Sigmoid colon (tissue), 7 donors: ENCODE results near the gene KIRREL3. TPM values are rescaled to one million over a fixed set of nuclear protein-coding genes. Genes with fewer than 3 reads are reported as not detected.
A peak's percentile ranks its signal among the peaks of the same experiment; 100 is the strongest.

ENCODE experiments used
- DNase-seq: peaks from one replicate; pipeline ENCODE4 v3.0.0-alpha.2; 2019
- H3K27ac ChIP-seq, 4 donors: fragments of 200-600 bp; sonication (generic); one replicate each; pipeline ENCODE4 v1.5.1; 2016 to 2019; ENCODE audit warnings: mild to moderate bottlenecking in 1 of 4
- H3K27me3 ChIP-seq, 3 donors: fragments of 200-600 bp; sonication (generic); one replicate each; pipeline ENCODE4 v1.5.1; 2019; ENCODE audit warnings: mild to moderate bottlenecking in 1 of 3
- H3K36me3 ChIP-seq, 4 donors: fragments of 200-600 bp; sonication (generic); one replicate each; pipeline ENCODE4 v1.5.1; 2016 to 2019
- H3K4me1 ChIP-seq, 4 donors: fragments of 200-600 bp; sonication (generic); one replicate each; pipeline ENCODE4 v1.5.1; 2017 to 2019
- H3K4me3 ChIP-seq, 4 donors: fragments of 200-600 bp; sonication (generic); one replicate each; pipeline ENCODE4 v1.5.1; 2017 to 2019; ENCODE audit warnings: mild to moderate bottlenecking in 2 of 4, moderate library complexity in 1 of 4
- H3K9me3 ChIP-seq, 4 donors: fragments of 200-600 bp in 3 of 4; sonication (generic) in 3 of 4; one replicate each; pipeline versions ENCODE4 v1.5.1 to v1.6.1; 2013 to 2019
- EP300 ChIP-seq, 4 donors: sonication (generic); formaldehyde crosslinking; IDR thresholded peaks; one replicate each; pipeline ENCODE4 v1.6.1; 2017; ENCODE audit warnings: antibody characterized with exemption in 4 of 4
- POLR2A ChIP-seq, 2 donors: fragments of 450-650 bp; IDR thresholded peaks; one replicate each; pipeline ENCODE4 v1.6.1; 2016; ENCODE audit warnings: antibody characterized with exemption in 2 of 2, mild to moderate bottlenecking in 2 of 2, moderate library complexity in 2 of 2
- POLR2AphosphoS5 ChIP-seq, 4 donors: sonication (generic); formaldehyde crosslinking; IDR thresholded peaks; one replicate each; pipeline ENCODE4 v1.6.1; 2017; ENCODE audit warnings: antibody characterized with exemption in 4 of 4
- WGBS, 2 donors: extraction: QIAGEN DNeasy Blood & Tissue Kit; methylation state at CpG; one replicate each; pipeline ENCODE4 v1.1.7; 2013; 5-methylcytosine and 5-hydroxymethylcytosine counted together
- intact Hi-C: fragments of 100-400 bp; cut with DNase I; formaldehyde crosslinking; loops from one replicate; pipeline ENCODE4 v1.15.1; 2023
- polyA plus RNA-seq, 3 donors: library from polyadenylated mRNA; stranded (reverse); fragments of 200-250 nt; gene quantifications; one replicate each; pipeline ENCODE4 v1.2.3, GENCODE V29; 2013
- total RNA-seq, 4 donors: library from RNA; depleted of rRNA; stranded (reverse); fragments of >200 nt; gene quantifications; one replicate each; pipeline ENCODE4 v1.1.0, GENCODE V29; 2016
- TF ChIP-seq, protein P1 (sequence below), 4 experiments: fragments of 450-650 bp in 3 of 4; fragments of 200-600 bp in 1 of 4; IDR thresholded peaks; one replicate each; pipeline ENCODE4 v1.5.1; 2016 to 2019; ENCODE audit warnings: antibody characterized with exemption in 4 of 4, mild to moderate bottlenecking in 3 of 4, moderate library complexity in 2 of 4
- donor health status: healthy with polysubstance abuse.
- donor health status: Bipolar disorder and iron deficiency.
- donor health status: healthy.

Gene KIRREL3
- total and polyA plus RNA-seq, 7 donors: under 0.01 to 3.3 (median 1.0) TPM

GRCh38 chr11:126992065-126992803 lies 8.3 kb downstream of the KIRREL3 start:
- 76 to 83% methylated on average over 6 of the region's 6 CpGs for WGBS, 2 donors
- DNase-seq: no peak
- H3K36me3 ChIP-seq: no peaks in the 10 kb centered on the region
- peaks cover 0 to 23% (median 4%) of the 10 kb centered on the region in 3 donors for H3K27me3 ChIP-seq
- no peaks in the 10 kb centered on the region for H3K4me1 ChIP-seq
- H3K27ac ChIP-seq: no peak overlapping the region
- TF ChIP-seq EP300 (IDR thresholded peaks at IDR 0.05) (no peak), POLR2AphosphoS5 (IDR thresholded peaks at IDR 0.05) (no peak), POLR2A (IDR thresholded peaks at IDR 0.05) (no peak)
- TF ChIP-seq, protein P1, sequence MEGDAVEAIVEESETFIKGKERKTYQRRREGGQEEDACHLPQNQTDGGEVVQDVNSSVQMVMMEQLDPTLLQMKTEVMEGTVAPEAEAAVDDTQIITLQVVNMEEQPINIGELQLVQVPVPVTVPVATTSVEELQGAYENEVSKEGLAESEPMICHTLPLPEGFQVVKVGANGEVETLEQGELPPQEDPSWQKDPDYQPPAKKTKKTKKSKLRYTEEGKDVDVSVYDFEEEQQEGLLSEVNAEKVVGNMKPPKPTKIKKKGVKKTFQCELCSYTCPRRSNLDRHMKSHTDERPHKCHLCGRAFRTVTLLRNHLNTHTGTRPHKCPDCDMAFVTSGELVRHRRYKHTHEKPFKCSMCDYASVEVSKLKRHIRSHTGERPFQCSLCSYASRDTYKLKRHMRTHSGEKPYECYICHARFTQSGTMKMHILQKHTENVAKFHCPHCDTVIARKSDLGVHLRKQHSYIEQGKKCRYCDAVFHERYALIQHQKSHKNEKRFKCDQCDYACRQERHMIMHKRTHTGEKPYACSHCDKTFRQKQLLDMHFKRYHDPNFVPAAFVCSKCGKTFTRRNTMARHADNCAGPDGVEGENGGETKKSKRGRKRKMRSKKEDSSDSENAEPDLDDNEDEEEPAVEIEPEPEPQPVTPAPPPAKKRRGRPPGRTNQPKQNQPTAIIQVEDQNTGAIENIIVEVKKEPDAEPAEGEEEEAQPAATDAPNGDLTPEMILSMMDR (IDR thresholded peaks at IDR 0.05): no peak
- no peak overlapping the region for H3K4me3 ChIP-seq
- intact Hi-C loops: loop anchor here (5.0 kb wide), 1 partner anchor 385 kb away; no protein-coding TSS in a partner anchor
- no peaks in the 10 kb centered on the region for H3K9me3 ChIP-seq

DNA sequence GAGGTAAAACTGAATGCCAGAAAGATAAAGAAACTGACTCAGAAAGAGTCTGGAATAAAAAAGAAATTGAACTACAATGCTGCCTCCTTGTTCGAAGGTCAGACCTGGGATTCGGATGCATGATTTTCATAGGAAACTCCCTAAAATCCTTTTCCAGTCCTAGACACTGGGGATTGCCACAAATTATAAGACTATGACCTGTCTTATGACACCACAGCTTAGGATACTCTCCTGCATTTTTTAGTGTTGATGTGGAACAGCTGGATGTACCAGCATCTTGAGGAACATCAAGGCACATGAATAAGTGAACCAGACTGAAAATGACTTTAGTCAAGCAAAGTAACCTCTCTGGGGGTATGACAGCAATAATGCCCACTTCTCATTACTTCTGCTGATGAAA lies 9.0 kb downstream of the KIRREL3 start:
- no peak for TF ChIP-seq POLR2A (IDR thresholded peaks at IDR 0.05)
- TF ChIP-seq, protein P1 (IDR thresholded peaks at IDR 0.05): no peak
- no peak for TF ChIP-seq EP300 (IDR thresholded peaks at IDR 0.05)
- no peak for TF ChIP-seq POLR2AphosphoS5 (IDR thresholded peaks at IDR 0.05)
- Histone ChIP-seq H3K4me3 (no peak overlapping the region), H3K4me1 (no peaks in the 10 kb centered on the region), H3K27me3 (peaks cover 0 to 16% (median 2%) of the 10 kb centered on the region in 3 donors), H3K36me3 (no peaks in the 10 kb centered on the region), H3K27ac (no peak overlapping the region), H3K9me3 (no peaks in the 10 kb centered on the region)
- intact Hi-C loops: loop anchor here (2.0 to 5.0 kb wide), 2 partner anchors 275 to 384 kb away; no protein-coding TSS in a partner anchor
- WGBS, 2 donors: 84 to 93% methylated on average over 2 of the region's 2 CpGs
- DNase-seq: no peak

DNA sequence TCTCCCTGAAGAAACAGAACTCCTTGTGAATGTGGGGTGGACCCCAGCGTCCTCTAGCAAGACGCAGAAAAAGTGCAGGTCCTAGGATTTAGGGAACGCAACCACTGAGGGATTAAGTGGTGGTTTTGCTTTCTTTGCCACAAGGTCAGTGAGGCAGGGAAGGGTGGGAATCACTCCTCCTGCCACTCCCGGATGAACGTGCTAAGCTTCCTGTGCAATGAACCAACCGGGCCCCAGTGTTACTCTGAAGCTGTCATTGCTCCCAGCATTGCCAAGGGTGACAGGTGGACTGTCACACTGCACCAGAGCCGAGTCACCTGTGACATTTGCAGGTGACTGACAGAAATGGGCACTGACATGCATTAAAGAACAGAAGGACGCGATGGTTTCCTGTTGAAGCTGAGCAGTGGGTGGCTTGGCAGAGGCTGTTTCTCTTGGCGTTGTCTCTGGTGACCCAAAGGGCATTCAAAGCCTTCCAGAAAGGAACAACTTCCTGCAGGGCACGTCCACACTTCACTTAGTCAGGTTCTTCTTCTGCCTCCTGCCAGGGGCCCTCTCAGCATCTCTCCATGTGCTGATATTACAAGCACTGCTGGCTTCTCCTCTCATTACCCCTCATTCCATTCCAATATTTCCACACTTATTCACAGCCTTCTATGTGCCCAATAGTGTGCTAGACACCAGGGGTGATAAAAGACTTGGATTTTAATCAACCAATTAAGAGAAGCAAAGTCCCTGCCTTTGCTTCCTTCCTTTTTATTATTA lies 9.7 kb downstream of the KIRREL3 start:
- 52 to 55% methylated on average over 11 of the region's 11 CpGs for WGBS, 2 donors
- no peak for TF ChIP-seq POLR2A (IDR thresholded peaks at IDR 0.05)
- TF ChIP-seq, protein P1 (IDR thresholded peaks at IDR 0.05): peak in 1 of 4 experiments; percentile 36
- Histone ChIP-seq H3K27me3 (peaks cover 0 to 10% (median 0%) of the 10 kb centered on the region in 3 donors), H3K36me3 (no peaks in the 10 kb centered on the region), H3K27ac (no peak overlapping the region), H3K4me3 (no peak overlapping the region), H3K4me1 (no peaks in the 10 kb centered on the region), H3K9me3 (no peaks in the 10 kb centered on the region)
- no peak for DNase-seq
- intact Hi-C loops: loop anchor here (1.0 to 5.0 kb wide), 3 partner anchors 274 to 550 kb away; no protein-coding TSS in a partner anchor

DNA sequence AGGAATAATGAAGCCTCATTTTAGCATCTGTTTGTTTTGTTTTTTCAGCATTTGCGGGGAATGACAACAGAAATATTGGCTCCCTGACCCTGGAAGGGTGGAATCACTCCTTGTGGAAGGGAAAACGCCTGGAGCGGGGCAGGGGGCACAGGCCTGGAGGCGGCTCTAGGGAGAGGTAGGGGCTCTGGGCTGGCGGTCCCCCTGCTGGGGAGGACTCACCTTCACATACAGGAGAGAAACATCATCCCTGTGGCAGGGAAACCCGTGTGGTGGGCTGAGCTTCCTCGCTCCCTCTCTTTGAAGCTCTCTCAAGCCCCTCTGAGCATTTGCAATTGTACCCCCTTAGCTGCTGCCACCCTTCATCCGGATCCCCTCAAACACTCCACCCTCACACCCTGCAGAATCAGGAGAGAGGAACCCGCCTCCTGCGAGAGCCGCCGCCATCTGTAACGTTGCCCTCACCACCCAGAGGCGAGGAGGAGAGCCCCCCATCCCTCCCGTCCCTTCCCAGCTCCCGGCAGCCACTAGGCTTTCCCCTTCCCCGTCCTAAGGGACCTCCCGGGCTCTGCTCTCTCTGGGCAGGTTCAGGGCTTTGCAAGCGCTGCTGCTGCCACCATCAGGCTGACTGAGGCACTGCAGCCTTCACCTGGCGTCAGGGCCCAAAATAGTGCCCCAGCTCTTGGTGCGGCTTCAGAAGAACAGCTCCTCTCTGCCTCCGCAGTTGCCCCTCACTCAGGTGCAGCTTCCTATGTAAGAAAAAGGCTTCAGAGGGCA lies 10.4 kb downstream of the KIRREL3 start:
- no peak for TF ChIP-seq POLR2A (IDR thresholded peaks at IDR 0.05)
- TF ChIP-seq, protein P1 (IDR thresholded peaks at IDR 0.05): peak; percentile 57 to 91 (median 83)
- H3K4me1 ChIP-seq: no peaks in the 10 kb centered on the region
- intact Hi-C loops: loop anchor here (1.0 to 5.0 kb wide), 3 partner anchors 273 to 549 kb away; no protein-coding TSS in a partner anchor
- no peaks in the 10 kb centered on the region for H3K9me3 ChIP-seq
- no peaks in the 10 kb centered on the region for H3K36me3 ChIP-seq
- peaks cover 0 to 10% (median 0%) of the 10 kb centered on the region in 3 donors for H3K27me3 ChIP-seq
- DNase-seq: peak; percentile 76
- H3K4me3 ChIP-seq: no peak overlapping the region
- no peak overlapping the region for H3K27ac ChIP-seq
- WGBS, 2 donors: 24 to 29% methylated on average over 22 of the region's 22 CpGs
